Common myeloid progenitor, CD34-positive (primary cell): Measurements from ENCODE around the gene BCHE.
A peak's percentile ranks its signal among the peaks of the same experiment; 100 is the strongest.

Source experiments
- CTCF ChIA-PET: fragments of 350-600 bp; sonication (Branson Sonifier 250); formaldehyde crosslinking; loops from one replicate; lab custom pipeline; 2021; ENCODE audit warnings: antibody characterized with exemption; lab: Charles Lee
- POLR2A ChIA-PET: fragments of 350-600 bp; sonication (Branson Sonifier 250); formaldehyde crosslinking; loops from one replicate; lab custom pipeline; 2021; ENCODE audit warnings: antibody characterized with exemption; lab: Charles Lee
- DNase-seq, 3 donors: peaks; one replicate each; pipeline versions ENCODE4 v3.0.0 to v3.0.0-alpha.2; 2013
- H3K27ac ChIP-seq, 2 experiments: 1 replicate in 1 of 2; 2 replicates in 1 of 2; pipeline ENCODE4 v1.7.0; 2013; ENCODE audit warnings: inconsistent platforms in 2 of 2, low read length in 2 of 2, mild to moderate bottlenecking in 2 of 2, low read depth in 1 of 2, moderate library complexity in 1 of 2; ENCODE audit not compliant: severe bottlenecking in 2 of 2, insufficient read depth in 1 of 2, poor library complexity in 1 of 2
- H3K27me3 ChIP-seq, 5 experiments: replicated peaks in 2 of 5; 1 replicate in 3 of 5; 2 replicates in 2 of 5; pipeline versions ENCODE4 v1.6.1 to v1.7.0; 2013; ENCODE audit warnings: low read length in 4 of 5, mild to moderate bottlenecking in 2 of 5, moderate library complexity in 2 of 5, inconsistent platforms in 1 of 5; ENCODE audit not compliant: insufficient read depth in 5 of 5, control insufficient read depth in 4 of 5
- H3K36me3 ChIP-seq, 4 experiments: 1 replicate in 2 of 4; 2 replicates in 2 of 4; pipeline versions ENCODE4 v1.6.1 to v1.7.0; 2013; ENCODE audit warnings: low read length in 3 of 4, control low read depth in 1 of 4, mild to moderate bottlenecking in 1 of 4; ENCODE audit not compliant: control insufficient read depth in 4 of 4, insufficient read depth in 4 of 4
- H3K4me1 ChIP-seq, 4 experiments: 1 replicate in 3 of 4; 2 replicates in 1 of 4; pipeline versions ENCODE4 v1.6.1 to v1.7.1; 2013; ENCODE audit warnings: low read length in 3 of 4, mild to moderate bottlenecking in 3 of 4, control low read depth in 1 of 4, inconsistent platforms in 1 of 4, moderate library complexity in 1 of 4; ENCODE audit not compliant: control insufficient read depth in 4 of 4, insufficient read depth in 4 of 4; ENCODE audit errors: control extremely low read depth in 1 of 4
- H3K4me3 ChIP-seq, 7 experiments: 1 replicate in 4 of 7; 2 replicates in 3 of 7; pipeline versions ENCODE4 v1.5.1 to v1.7.0; 2013; ENCODE audit warnings: mild to moderate bottlenecking in 7 of 7, low read length in 6 of 7, moderate library complexity in 6 of 7, inconsistent platforms in 2 of 7, low read depth in 2 of 7, control low read depth in 1 of 7; ENCODE audit not compliant: insufficient read depth in 4 of 7, control insufficient read depth in 1 of 7; ENCODE audit errors: extremely low read depth in 1 of 7
- H3K9me3 ChIP-seq, 5 experiments: 1 replicate in 4 of 5; 2 replicates in 1 of 5; pipeline versions ENCODE4 v1.6.1 to v1.7.1; 2013; ENCODE audit warnings: low read length in 4 of 5, mild to moderate bottlenecking in 2 of 5, inconsistent platforms in 1 of 5, low read depth in 1 of 5, moderate library complexity in 1 of 5; ENCODE audit not compliant: control insufficient read depth in 4 of 5, insufficient read depth in 2 of 5; ENCODE audit errors: control extremely low read depth in 1 of 5
- WGBS: methylation state at CpG from one replicate; pipeline ENCODE4 v1.1.5; 2013; ENCODE audit not compliant: insufficient coverage; 5-methylcytosine and 5-hydroxymethylcytosine counted together

The BCHE gene

DNA sequence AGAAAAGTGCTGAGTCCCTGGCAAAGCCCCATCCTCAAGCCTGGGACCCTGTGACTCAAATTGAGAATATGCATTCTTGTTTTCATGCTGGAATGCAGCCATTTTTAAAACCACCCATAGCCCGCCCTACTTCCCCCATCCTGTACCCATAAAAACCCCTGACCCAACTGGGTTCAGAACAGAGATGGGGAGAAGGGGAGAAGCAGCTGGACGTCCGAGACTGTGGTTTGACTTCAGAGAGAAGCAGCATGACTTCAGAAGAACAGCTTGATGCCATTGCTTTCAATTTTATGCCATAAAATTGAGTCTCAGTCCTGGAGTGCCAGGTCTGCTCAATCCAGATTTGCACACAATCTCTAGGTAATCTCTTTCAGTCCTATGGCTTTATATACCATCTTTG, 78.2 kb downstream of the BCHE start:
- H3K4me3 ChIP-seq = no peak overlapping the region
- ChIA-PET POLR2A (no interaction called here), CTCF (no interaction called here)
- WGBS = no CpG with 5 or more reads among the region's 3 CpGs
- peaks cover 0 to 1% (median 0%) of the 10 kb centered on the region in 5 experiments for H3K9me3 ChIP-seq
- H3K27me3 ChIP-seq = no peaks in the 10 kb centered on the region
- no peak overlapping the region for H3K27ac ChIP-seq
- H3K4me1 ChIP-seq = no peaks in the 10 kb centered on the region
- no peak for DNase-seq
- H3K36me3 ChIP-seq = no peaks in the 10 kb centered on the region

DNA sequence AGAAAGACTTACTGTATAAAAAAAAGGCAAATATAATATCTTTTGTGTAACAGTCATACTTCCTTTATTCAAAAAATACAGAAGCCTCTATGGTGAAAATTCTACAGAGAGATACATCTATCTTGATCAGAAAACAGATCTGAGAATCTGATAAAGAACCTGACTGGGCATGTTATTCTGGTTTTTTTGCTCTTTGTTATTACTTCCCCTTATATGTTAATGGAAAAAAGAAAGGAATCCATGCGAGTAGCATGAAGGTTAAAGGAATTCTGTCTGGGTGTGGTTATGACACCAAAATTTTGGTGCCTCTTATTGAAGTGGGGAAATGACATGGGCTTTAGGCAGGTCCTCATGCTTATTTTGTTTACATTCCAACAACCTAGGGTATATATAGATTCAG, 81.7 kb downstream of the BCHE start:
- WGBS = no CpG with 5 or more reads among the region's 1 CpG
- Histone ChIP-seq H3K4me1 (no peaks in the 10 kb centered on the region), H3K4me3 (no peak overlapping the region), H3K27me3 (peaks cover 0 to 2% (median 0%) of the 10 kb centered on the region in 5 experiments), H3K36me3 (no peaks in the 10 kb centered on the region), H3K27ac (no peak overlapping the region), H3K9me3 (peaks cover 0 to 1% (median 0%) of the 10 kb centered on the region in 5 experiments)
- no peak for DNase-seq
- CTCF ChIA-PET = no interaction called here
- POLR2A ChIA-PET = no interaction called here

DNA sequence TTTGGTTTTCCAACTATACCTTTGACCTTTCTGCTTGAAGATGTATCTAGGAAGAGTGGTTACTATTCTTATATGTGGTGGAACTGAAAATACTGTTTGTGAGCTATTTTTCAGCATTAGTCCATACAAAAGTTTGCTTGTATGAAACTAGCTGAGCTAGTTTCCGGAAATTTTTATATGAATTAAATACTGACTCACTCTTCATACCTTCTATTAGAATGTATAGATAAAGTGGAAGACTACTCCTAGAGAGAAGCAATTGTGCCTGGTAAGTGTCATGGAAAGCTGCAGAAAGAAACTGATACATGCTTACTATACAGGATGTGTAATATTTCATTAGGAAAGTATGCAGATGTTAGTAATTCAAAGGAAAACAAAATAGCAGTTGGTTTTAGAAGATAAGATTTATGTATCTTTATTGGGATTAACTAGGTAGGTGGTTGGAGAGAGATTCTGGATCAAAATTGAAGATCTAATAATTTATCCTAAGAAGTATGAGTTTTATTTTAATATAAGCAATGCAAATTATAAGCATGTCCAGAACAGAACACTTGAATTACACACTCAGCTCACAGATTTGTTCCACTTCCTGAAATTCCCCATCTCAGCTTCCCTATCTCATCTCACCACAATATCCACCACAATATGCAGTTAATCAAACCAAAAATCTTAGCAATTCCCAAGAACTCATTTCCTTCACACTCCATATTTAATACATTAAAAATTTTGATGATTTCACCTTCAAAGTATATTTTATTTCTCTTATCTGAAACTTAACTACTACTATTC, 82.8 kb downstream of the BCHE start:
- POLR2A ChIA-PET = no interaction called here
- DNase-seq = peak in 1 of 3 donors; percentile 26

GRCh38 chr3:165753560-165753959, 83.7 kb downstream of the BCHE start:
- DNase-seq = no peak
- CTCF ChIA-PET = no interaction called here
- POLR2A ChIA-PET = no interaction called here
- H3K27ac ChIP-seq = no peak overlapping the region
- H3K27me3 ChIP-seq = peaks cover 0 to 2% (median 0%) of the 10 kb centered on the region in 5 experiments
- H3K9me3 ChIP-seq = peaks cover 0 to 1% (median 0%) of the 10 kb centered on the region in 5 experiments
- no peaks in the 10 kb centered on the region for H3K4me1 ChIP-seq
- H3K4me3 ChIP-seq = no peak overlapping the region
- no peaks in the 10 kb centered on the region for H3K36me3 ChIP-seq

More for the DNA sequence above, 82.8 kb downstream of the BCHE start:
- Histone ChIP-seq H3K36me3 (no peaks in the 10 kb centered on the region), H3K27ac (no peak overlapping the region), H3K4me1 (no peaks in the 10 kb centered on the region), H3K9me3 (peaks cover 0 to 1% (median 0%) of the 10 kb centered on the region in 5 experiments), H3K4me3 (no peak overlapping the region), H3K27me3 (peaks cover 0 to 2% (median 0%) of the 10 kb centered on the region in 5 experiments)
- CTCF ChIA-PET = no interaction called here
- no CpG with 5 or more reads among the region's 1 CpG for WGBS

GRCh38 chr3:165751637-165752036, 85.6 kb downstream of the BCHE start:
- CTCF ChIA-PET = no interaction called here
- POLR2A ChIA-PET = no interaction called here
- DNase-seq = no peak
- Histone ChIP-seq H3K27ac (no peak overlapping the region), H3K4me1 (no peaks in the 10 kb centered on the region), H3K27me3 (peaks cover 0 to 2% (median 0%) of the 10 kb centered on the region in 5 experiments), H3K36me3 (no peaks in the 10 kb centered on the region), H3K4me3 (no peak overlapping the region), H3K9me3 (peaks cover 0 to 1% (median 0%) of the 10 kb centered on the region in 5 experiments)
- 95% methylated on average over 5 of the region's 7 CpGs for WGBS

GRCh38 chr3:165749821-165750220, 87.4 kb downstream of the BCHE start:
- H3K27ac ChIP-seq = no peak overlapping the region
- H3K4me1 ChIP-seq = no peaks in the 10 kb centered on the region
- DNase-seq = no peak
- H3K4me3 ChIP-seq = no peak overlapping the region
- H3K9me3 ChIP-seq = no peaks in the 10 kb centered on the region
- ChIA-PET POLR2A (no interaction called here), CTCF (no interaction called here)
- H3K27me3 ChIP-seq = peaks cover 0 to 2% (median 0%) of the 10 kb centered on the region in 5 experiments
- H3K36me3 ChIP-seq = no peaks in the 10 kb centered on the region

DNA sequence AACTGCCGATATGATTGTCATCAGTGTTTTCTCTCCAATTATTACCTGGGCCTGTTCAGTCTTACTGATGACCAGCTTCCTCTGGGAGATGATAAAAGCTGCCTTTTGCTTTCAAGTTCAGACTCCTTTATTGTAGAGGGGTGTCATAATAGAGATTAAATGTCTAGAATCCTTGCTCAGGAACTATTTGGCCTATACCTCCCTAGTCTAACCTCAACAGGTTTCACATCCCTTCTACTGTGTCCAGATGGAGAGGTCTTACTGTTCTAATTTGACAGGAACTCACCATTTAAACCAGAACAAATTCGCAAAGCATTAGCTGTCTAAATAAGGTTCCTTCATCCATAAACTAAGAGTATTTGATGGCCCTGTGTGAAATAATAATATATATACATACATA, 88.0 kb downstream of the BCHE start:
- Histone ChIP-seq H3K4me1 (no peaks in the 10 kb centered on the region), H3K27me3 (peaks cover 0 to 2% (median 0%) of the 10 kb centered on the region in 5 experiments), H3K4me3 (no peak overlapping the region), H3K36me3 (no peaks in the 10 kb centered on the region), H3K9me3 (no peaks in the 10 kb centered on the region), H3K27ac (no peak overlapping the region)
- ChIA-PET CTCF (no interaction called here), POLR2A (no interaction called here)
- WGBS = no CpG with 5 or more reads among the region's 2 CpGs
- DNase-seq = no peak
